Measurements from ENCODE around the gene SDCBP2.

DNA sequence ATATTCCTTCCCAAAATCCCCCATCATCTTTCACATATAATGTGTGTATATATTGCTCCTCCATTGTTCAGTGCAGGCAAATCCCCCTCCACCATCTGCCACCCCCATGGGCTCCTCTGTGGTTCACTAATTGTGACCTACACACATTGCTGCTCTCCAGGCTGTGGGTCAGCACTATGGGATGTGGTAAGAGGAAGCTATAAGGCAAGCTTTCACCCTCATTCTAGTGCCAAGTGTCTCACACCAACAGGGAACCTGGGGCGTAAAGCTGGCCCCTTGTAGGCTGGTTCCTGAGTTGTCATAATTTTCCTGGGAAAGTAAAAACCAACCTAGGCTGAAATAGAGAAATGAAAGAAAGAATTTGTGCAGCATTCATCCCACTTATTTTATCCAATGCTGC is 47.1 kb upstream of the SDCBP2 start:
- no peak for TF ChIP-seq POLR2A (IDR thresholded peaks at IDR 0.05; ENCODE audit: low read length)
- TF ChIP-seq GATA1 (IDR thresholded peaks at IDR 0.05; ENCODE audit: low read depth, low read length): no peak
